ENCODE results near the gene TAS2R39.
A peak's percentile ranks its signal among the peaks of the same experiment; 100 is the strongest.
"Not testable (repeated sequence)": the region's sequence is repeated elsewhere in the genome, so short reads cannot be mapped to it uniquely, and the experiment has no call there.

Gene TAS2R39

DNA sequence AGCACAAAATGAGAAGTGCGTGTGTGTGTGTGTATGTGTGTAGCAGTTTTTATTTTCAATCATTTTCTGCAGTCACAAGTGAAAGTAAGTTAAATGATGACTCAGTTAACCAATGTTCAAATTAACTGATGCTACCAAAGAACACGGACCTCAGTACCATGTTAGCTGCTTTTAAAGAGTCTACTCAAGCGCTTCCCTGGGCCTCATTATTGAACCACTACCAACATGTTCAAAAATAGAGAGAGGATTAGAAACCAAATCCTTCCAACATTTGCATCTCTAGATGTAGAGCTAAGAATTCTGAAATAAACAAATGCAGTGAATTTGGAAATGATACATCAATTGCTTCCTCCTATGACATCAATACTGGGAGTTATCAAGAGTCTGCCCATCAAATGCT lies at the start of gene TAS2R39:
TAS2R39 (plus strand) TSS at position 396 of the 400 bp plus-strand sequence; CDS start at position 396, 0 bp downstream.
- DNase-seq: no peak

DNA sequence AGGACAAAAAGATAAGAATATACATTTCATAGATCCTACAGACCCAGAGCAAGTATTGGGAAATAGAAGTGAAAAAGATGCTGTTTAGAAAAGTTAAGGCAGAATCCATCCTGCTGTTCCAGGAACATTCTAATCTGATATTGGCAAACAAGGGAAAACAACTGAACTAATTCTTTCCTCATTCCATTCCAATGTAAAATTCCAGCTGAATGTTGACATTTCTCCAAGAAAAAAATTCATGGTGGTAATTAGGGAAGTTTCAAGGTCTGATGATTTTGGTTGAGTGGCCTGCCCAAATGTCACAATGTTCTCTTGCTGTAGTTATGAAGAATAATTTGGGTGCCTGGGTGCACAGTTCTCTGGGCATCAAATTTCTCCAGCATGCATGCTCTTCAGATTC lies 36.1 kb upstream of the TAS2R39 start:
- no peak for DNase-seq

DNA sequence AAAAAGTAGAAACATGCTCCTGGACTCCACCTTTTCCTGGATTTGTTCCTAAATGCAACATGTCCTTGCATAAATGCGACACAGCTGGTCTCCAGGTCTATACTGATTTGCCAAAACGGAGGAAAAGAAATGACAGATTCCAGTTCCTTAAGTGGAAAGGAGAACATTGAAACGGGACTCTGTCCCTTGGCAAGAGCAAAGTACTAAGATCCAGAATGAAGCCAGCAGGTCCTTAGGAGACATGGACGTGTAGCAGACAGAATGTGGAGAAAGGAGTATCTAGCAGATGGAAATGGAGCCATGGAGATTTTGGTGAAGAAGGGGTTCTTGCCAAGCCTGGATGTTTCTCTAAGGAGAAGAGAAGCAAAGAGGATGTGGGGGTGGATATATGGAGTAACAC lies 35.2 kb upstream of the TAS2R39 start:
- DNase-seq: no peak

DNA sequence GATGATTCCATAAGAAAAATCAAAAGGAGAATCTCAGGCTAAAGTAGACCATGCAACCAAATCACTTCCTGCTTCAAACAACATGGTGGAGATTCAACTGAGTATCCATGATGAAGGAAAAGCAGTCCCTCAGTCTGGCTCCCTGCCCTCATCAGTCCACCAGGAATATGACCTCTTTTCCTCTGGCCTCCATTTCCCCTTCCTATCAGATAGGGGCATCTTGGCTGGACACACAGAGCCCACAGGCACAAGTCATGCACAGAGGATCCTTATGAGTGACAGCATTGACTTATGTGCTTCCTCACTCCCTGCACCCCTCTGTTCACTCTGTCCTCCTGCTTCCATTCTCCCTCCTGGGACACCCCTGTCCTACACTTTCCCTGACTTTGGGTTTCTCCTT lies 34.6 kb upstream of the TAS2R39 start:
- no peak for DNase-seq

DNA sequence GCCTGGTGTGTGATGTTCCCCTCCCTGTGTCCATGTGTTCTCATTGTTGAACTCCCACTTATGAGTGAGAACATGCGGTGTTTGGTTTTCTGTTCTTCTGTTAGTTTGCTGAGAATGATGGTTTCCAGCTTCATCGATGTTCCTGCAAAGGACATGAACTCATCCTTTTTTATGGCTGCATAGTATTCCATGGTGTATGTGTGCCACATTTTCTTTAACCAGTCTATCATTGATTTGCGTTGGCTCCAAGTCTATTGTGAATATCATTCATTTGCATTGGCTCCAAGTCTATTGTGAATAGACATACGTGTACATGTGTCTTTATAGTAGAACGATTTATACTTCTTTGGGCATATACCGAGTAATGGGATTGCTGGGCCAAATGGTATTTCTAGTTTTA lies 32.5 kb upstream of the TAS2R39 start:
- not testable (repeated sequence) for DNase-seq

DNA sequence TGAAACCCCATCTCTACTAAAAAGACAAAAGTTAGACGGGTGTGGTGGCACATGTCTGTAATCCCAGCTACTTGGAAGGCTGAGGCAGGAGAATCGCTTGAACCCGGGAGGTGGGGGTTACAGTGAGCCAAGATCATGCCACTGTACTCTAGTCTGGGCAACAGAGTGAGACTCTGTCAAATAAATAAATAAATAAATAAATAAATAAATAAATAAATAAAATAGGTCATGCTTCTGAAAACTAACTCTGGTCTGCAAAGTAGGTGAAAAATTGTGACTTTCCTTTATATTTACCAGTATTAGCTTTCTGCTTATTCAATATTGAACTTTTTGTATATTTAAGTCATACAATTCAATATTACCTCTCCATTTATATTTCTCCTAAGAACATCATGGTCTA lies 24.6 kb upstream of the TAS2R39 start:
- DNase-seq: not testable (repeated sequence)

DNA sequence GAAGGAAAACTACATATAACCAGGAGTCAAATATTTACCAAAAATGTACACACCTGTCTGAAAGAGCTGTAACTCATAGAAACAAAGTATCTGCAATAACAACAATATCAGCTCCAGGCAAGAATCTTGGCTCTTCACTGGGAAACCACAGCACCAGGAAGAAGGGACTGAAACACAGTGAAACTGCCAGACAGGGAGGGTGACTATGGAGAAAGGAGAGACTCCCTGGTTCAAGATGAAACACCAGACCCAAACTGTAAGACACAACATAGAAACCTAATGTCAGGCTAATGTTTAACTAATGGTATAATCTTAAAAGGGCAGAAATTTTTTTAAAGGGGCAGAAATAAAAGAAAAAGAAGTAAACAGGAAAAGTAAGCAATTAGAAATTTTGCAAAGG lies 11.5 kb upstream of the TAS2R39 start:
- DNase-seq: no peak

DNA sequence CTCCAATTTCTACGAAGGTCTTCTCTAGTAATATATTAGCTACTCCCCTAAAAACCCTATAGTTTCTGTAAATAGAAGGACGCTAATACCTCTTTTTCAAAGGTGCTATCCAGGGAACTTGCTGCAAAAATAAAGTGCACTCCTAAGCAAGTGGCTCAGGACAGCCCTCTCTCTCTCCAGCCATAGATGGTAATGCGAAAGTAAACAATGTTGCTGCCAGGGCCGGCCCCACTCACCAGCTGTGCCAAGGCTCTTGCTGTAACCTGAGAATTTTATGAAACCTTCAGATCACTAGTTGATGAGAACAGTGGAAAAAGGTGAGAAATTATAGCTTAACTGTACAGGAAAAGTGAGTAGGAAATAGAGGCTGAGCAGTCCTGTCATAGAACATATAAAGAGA lies 10.9 kb upstream of the TAS2R39 start:
- peak; percentile 14 to 28 for DNase-seq

DNA sequence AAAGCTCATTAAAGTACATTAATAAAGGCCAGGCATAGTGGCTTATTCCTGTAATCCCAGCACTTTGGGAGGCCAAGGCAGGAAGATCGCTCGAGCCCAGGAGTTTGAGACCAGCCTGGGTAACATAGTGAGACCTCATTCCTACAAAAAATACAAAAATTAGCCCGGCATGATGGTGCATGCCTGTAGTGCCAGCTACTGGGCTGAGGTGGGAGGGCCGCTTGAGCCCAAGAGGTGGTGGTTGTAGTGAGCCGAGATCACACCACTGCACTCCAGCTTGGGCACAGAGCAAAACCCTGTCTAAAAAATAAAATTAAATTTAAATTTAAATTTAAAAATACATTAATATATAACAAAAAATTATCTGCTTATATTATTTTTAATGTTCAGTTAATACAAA lies 7.1 kb upstream of the TAS2R39 start:
- no peak for DNase-seq

DNA sequence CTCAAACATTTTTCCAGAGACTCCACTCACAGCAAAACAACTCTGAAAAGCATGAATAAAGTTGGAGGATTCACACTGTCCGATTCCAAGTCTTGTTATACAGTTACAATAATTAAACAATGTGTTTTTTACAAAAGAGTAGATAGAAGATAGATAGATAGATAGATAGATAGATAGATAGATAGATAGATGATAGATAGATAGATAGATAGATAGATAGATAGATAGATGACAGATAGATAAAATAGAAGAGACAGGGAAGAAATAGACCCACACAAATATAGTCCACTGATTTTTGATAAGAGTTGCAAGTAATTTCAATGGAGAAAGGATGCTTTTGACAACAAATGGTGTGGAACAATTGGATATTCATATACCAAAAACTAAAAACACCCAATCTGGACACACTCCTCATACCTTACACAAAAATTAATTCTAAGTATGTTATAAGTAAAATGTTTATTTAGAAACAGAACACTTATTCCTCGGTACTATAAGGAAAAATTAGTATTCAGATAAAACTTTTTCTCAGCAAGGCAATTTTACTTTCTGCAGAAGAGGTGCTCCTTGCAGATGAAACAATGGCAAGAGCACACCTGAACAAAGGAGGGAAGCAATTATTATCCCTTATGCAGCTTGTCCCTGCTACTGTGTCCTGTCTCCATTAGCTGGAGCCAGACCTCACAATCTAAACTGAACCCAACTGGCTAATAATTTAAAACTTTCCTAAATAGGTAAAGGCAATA lies 5.7 kb upstream of the TAS2R39 start:
- no peak for DNase-seq

DNA sequence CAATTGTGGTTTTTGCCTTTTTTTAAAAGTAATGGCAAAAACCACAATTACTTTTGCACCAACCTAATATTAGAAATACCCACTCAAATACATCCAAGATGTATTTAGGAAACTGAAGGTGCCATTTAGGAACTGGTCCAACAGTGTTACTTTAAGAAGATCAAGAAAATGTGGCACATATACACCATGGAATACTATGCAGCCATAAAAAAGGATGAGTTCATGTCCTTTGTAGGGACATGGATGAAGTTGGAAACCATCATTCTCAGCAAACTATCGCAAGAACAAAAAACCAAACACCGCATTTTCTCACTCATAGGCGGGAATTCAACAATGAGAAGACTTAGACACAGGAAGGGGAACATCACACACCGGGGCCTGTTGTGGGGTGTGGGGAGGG lies 2.4 kb upstream of the TAS2R39 start:
- DNase-seq: not testable (repeated sequence)

DNA sequence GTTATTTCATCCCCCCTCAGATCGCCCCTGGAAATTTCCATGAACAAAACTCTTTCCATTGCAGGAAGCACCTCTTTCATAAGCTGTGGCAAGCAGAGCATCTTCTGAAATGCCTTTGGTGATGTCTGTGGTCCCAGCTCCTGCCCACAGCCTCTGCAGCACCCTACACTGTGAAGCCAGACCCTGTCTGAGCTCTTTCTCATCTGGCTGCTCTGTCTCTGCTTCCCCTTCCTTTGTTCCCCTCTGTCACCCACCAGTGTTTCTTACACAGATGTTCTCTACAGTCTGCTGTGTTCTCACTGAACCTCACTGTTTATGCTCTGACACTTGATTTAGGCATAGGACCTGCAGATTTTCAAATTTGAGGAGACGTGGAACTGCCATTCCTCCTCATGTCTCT lies 1.9 kb upstream of the TAS2R39 start:
- no peak for DNase-seq

DNA sequence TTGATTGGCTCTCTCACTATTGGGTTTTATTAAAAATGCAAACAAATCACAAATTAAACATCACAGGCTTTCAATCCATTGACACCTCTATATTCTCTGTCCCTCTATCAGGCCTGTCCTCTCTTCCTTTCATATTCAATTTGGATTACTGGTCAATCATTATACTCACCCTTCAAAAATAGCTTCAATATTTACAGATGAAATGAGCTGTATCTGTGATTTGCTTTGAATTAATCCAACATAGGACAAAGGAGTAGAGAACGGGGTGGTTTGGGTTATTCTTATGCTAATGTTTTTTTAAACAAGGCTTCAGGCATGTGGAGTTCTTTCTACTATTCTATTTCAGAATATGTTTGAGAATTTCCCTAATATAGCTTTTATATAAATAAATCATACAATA lies 2.3 kb downstream of the TAS2R39 start:
- DNase-seq: no peak

DNA sequence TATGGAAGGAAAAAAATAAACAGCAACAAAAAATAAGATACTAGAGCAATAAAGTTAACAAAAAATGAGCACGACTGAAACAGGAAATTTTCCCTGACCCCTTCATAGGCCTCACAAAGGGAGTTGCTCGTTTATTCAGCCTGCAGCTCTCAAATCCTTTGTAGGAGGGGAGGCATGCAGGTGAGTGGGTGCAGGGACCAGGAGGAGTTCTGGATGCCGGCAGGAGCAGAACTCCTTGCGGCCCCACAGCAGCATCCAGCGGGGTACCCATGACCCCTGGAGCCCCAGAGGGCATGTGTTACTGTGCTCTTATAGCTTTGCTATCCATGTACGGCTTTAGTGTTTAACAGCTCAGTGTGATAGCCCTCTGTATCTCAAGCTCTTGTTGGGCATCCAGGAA lies 5.8 kb downstream of the TAS2R39 start:
- no peak for DNase-seq

DNA sequence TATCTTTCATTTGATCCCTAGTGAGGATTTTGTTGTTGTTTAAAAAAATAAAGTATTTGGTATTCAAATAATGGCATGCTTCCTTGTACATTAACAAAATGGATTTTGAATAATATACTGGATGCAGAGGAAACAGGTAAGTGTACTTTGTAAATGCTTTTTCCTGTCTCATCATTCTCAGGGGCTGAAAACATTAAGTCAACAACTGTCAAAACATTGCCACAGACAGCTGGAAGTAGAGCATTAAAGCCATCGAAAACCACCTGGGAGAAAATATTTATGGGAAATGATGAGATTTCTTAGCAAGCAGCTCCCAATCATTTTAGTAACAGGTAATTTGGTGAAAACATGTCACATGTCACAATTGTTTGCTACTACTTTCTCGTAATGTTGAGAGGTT lies 10.7 kb downstream of the TAS2R39 start:
- no peak for DNase-seq

DNA sequence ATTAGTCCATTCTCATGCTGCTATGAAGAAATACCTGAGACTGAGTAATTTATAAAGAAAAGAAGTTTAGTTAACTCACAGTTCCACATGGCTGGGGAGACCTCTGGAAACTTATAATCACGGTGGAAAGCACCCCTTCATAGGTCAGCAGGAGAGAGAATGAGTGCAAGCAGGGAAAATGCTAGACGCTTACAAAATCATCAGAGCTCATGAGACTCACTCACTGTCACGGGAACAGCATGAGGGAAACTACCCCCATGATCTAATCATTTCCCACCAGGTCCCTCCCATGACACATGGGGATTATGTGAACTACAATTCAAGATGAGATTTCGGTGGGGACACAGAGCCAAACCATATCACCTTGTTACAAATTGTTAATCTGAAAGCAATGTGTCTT lies 15.8 kb downstream of the TAS2R39 start:
- DNase-seq: no peak

DNA sequence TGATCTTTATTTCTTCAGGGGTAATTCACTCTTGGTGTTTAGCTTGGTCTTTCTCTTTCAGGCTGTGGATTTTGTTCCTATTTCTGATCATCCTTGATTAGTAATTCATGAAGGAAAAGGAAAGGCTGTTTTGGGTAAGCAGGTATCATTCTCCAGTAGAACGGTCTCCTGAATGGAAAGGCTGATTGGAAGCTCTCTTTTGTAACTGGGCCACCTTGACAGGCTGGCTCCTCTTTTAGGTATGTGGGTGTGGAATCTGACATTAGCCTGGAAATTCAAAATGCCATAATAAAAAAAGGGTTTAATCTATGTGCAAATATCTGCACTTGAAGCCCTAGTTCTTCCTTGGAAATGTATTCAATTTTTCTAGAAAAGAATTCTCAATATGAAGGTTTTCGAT lies 18.9 kb downstream of the TAS2R39 start:
- no peak for DNase-seq

DNA sequence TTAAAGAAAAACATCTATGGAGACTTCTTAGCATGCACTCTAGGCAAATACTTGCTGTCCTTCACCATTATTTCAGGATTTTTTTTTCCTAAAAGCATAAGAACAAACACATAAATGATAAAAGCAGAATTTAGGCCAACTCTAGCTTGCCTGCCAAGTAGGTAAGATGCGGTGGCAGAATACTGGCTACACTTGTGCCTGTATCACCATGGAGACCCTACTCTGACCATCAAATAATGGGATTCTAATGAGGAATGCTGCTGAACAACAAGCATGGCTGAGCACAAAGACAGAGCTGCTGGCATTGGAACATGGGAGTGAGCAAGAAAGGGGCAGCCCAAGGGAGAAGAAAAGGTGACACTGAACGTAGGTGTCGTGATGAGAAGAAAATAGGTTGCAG lies 20.2 kb downstream of the TAS2R39 start:
- DNase-seq: no peak

DNA sequence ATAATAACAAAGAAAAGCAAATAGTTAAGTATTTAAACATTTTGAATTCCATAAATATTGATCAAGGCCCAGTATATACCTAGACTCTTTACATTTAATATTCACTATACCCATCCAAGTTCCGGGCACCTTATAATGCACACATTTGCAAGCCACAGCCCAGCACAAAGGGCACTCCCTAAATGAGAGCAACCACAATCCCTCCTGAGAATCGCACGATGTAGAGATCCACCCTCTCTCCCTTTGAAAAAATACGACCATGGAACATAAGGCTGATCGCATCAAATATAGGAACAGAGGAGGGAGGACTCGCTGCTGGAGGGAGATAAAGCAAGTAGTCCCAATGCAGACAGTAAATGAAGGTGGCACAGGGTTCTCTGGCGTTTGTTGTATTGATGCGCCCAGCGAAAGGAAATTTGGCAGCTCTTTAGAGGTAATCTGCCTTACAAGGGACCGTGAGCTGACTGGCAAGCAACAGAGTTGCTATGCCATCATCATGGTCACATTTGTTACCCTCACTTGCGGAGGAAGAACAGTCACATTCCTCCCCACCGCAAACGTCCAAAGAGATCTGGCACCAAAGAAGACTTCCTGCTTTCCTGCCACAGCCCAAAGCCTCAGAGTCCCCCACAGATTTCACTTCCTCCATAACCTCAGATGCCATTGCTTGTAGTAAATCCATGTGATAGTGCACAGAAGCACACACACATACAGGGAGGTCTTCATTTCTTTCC lies 22.5 kb downstream of the TAS2R39 start:
- no peak for DNase-seq

DNA sequence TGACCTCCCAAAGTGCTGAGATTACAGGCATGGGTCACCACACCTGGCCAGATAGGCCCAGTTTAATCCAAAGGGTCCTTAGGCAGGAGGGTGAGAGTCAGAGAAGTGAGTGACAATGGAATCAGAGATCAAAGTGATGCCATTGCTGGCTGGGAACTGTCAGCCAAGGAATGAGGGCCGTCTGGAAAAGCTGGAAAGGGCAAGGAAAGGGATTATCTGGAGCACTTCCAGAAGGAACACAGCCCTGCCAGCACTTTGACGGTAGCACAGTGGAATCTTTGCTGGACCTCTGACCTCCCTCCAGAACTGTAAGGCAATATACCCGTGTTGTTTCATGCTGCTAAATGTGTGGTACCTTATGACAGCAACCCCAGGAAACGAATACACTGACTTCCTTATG lies 27.3 kb downstream of the TAS2R39 start:
- no peak for DNase-seq

DNA sequence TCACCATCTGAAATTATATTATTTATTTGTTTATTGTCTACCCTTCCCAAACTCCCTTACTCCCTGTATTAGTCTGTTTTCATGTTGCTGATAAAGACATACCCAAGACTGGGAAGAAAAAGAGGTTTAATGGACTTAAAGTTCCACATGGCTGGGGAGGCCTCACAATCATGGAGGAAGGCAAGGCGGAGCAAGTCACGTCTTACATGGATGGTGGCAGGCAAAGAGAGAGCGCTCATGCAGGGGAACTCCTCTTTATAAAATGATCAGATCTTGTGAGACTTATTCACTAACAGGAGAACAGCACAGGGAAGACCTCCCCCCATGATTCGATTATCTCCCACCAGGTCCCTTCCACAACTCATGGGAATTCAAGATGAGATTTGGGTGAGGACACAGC lies 30.3 kb downstream of the TAS2R39 start:
- DNase-seq: not testable (repeated sequence)

DNA sequence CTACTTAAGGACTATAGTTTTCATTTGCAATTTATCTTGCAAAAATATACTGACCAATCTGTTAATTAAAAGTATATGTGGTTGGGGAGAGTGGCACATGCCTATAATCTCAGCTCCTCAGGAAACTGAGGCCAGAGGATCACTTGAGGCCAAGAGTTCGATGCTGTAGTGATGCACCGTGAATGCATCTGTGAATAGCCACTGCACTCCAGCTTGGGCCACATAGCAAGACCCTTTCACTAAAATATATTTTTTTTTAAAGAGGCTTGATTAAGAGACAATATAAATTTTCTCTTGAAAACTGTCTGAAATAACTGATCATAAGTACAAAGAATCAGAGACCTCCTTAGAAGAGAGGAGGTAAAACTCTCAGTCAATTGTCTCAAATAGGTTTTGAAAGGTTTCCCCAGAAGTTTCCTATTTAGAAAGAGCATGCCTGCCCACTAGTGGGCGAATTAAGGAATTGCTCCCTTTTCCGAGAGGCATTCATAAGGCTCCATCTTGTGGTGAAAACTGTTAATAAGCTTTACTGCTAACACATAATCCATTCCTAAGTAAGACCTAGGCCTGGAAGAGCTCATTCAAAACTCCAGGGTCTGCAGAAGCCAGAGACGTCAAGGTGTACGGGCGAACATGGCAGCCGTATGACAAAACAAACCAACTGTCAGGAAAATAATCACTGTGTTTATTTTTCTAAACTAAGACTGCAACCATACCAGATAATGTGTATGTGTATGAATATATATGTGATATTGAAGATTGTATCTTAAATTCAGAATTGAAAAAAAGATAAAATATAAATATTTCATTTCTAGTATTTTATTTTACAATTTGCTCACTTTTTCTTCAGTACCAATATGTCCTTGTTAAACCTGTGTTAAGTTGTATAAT lies 31.8 kb downstream of the TAS2R39 start:
- DNase-seq: peak; percentile 81 to 91

DNA sequence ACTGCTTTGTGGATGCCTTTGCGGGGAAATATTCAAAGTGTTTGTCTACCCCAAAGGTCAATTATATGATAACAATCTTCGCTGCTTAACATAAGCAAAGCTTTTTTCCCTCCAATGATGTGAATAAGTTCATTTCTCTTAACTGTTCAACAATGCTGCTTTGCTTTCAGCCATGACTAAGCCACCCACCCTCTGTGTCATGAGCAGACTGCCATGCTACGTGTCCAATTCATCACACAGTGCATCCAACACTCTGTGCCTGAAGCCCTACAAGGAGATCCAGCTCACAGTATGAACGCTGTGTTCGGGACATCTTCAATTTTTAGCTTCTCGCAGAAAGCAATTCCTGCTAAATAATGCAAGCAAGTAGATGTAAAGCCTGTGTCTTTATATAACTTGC lies 32.9 kb downstream of the TAS2R39 start:
- no peak for DNase-seq

DNA sequence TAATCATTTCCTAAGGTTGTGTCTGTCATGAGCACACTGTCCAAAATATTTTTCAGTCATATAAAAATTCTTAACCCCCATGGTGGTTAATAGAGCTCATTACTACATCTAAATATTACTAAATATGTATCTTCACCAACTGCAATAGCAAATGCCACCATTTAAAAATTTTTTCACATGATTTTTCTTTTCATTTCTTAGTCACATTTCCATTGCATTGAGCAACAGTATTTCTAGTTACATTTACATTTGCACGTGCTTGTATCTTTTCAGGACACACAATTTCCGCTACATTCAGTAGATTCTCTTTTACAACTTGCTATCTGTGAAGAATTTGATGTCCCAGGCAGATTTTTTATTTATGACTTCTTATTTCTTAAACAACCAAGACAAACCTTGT lies 33.5 kb downstream of the TAS2R39 start:
- DNase-seq: no peak

Measured in NCI-H526 (cell line).